ENCODE measurements around the gene ATP2A1. TPM values are rescaled to one million over a fixed set of nuclear protein-coding genes. Genes with fewer than 3 reads are reported as not detected.
A peak's percentile ranks its signal among the peaks of the same experiment; 100 is the strongest.

Gene ATP2A1
- total RNA-seq, 1 donor from 2014 or later = 8.2 TPM

GRCh38 chr16:28869201-28869600, 9.1 kb upstream of the ATP2A1 start:
- Histone ChIP-seq H3K36me3 (no peaks in the 10 kb centered on the region), H3K27ac (no peak overlapping the region)

DNA sequence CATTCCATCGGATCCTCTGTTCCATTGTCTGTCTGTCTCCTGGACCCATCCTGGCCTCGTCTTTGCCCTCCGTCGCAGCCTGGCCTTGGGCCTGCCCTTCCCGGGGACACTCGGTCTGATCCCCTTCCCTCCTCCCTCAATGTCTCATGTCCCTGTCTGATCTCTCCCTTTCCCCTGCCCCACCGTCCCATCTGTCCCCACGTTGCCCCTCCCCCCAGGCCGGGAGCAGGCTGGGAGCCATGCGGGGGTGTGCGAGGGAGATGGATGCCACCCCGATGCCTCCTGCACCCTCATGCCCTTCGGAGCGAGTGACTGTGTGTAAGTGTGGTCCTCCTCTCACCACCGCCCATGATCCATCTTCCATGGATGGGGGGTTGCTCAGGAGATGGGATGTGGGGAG, 5.3 kb upstream of the ATP2A1 start:
- no peak overlapping the region for H3K27ac Mint-ChIP-seq

More at GRCh38 chr16:28869201-28869600, 9.1 kb upstream of the ATP2A1 start:
- Histone ChIP-seq H3K4me3 (no peak overlapping the region), H3K27me3 (no peaks in the 10 kb centered on the region), H3K9me3 (ENCODE audit: low read depth) (no peaks in the 10 kb centered on the region), H3F3A (ENCODE audit: low read depth) (no peaks in the 10 kb centered on the region), H2AFZ (replicated peaks) (no peak overlapping the region), H3K4me1 (no peaks in the 10 kb centered on the region), H3K9ac (no peak overlapping the region), H4K20me1 (ENCODE audit: low read depth) (peaks cover 9% of the 10 kb centered on the region), H3K79me2 (ENCODE audit: low read depth) (peaks cover 22% of the 10 kb centered on the region), H3K4me2 (no peak overlapping the region)
- Mint-ChIP-seq H3K27ac (no peak overlapping the region), H3K9me3 (no peaks in the 10 kb centered on the region), H3K36me3 (peaks cover 17% of the 10 kb centered on the region), H3K4me1 (peaks cover 15% of the 10 kb centered on the region), H3K4me3 (no peak overlapping the region), H3K27me3 (ENCODE audit: insufficient read depth, low read depth) (no peaks in the 10 kb centered on the region)
- DNase-seq (ENCODE audit: low spot score) = no peak
- TF ChIP-seq EZH2 (IDR thresholded peaks at IDR 0.05) = no peak
- TF ChIP-seq EZH2phosphoT487 (IDR thresholded peaks at IDR 0.05) = no peak
- TF ChIP-seq, protein P1, sequence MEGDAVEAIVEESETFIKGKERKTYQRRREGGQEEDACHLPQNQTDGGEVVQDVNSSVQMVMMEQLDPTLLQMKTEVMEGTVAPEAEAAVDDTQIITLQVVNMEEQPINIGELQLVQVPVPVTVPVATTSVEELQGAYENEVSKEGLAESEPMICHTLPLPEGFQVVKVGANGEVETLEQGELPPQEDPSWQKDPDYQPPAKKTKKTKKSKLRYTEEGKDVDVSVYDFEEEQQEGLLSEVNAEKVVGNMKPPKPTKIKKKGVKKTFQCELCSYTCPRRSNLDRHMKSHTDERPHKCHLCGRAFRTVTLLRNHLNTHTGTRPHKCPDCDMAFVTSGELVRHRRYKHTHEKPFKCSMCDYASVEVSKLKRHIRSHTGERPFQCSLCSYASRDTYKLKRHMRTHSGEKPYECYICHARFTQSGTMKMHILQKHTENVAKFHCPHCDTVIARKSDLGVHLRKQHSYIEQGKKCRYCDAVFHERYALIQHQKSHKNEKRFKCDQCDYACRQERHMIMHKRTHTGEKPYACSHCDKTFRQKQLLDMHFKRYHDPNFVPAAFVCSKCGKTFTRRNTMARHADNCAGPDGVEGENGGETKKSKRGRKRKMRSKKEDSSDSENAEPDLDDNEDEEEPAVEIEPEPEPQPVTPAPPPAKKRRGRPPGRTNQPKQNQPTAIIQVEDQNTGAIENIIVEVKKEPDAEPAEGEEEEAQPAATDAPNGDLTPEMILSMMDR (IDR thresholded peaks at IDR 0.05) = no peak

DNA sequence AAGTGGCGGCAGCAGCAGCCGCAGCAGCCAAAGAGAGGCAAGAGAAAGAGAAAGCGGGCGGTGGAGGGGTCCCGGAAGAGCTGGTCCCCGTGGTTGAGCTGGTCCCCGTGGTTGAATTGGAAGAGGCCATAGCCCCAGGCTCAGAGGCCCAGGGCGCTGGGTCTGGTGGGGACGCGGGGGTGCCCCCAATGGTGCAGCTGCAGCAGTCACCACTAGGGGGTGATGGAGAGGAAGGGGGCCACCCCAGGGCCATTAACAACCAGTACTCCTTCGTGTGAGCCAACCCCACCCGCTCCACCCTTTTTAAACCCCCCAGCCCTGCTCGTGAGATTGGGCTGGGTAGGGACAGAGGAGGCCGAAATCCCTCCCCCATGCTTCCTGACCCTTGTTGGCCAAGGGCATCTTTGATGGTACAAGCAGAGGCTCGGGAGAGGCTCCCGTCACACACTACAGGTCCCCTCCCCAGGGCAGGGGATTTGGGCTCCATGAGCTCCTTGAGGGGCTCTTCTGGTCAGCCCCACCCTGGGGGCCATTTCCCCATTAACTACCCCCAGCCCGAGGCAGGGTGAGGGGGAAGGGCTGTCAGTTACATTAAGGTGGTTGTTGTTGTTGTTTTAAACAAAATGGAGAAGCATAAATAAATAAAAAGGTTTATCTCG, 4.6 kb upstream of the ATP2A1 start:
- Histone ChIP-seq H3K9ac (no peak overlapping the region), H3K4me2 (no peak overlapping the region), H3K9me3 (ENCODE audit: low read depth) (no peaks in the 10 kb centered on the region), H3K79me2 (ENCODE audit: low read depth) (peaks cover 3% of the 10 kb centered on the region), H3K4me3 (no peak overlapping the region), H3K27me3 (no peaks in the 10 kb centered on the region), H3F3A (ENCODE audit: low read depth) (peaks cover 21% of the 10 kb centered on the region), H3K27ac (no peak overlapping the region), H3K36me3 (no peaks in the 10 kb centered on the region), H4K20me1 (ENCODE audit: low read depth) (peaks cover 8% of the 10 kb centered on the region), H3K4me1 (peaks cover 5% of the 10 kb centered on the region), H2AFZ (replicated peaks) (no peak overlapping the region)
- H3K36me3 Mint-ChIP-seq = peaks cover 12% of the 10 kb centered on the region
- peaks cover 16% of the 10 kb centered on the region for H3K4me1 Mint-ChIP-seq
- no peaks in the 10 kb centered on the region for H3K9me3 Mint-ChIP-seq
- TF ChIP-seq, protein P1 (IDR thresholded peaks at IDR 0.05) = peak; percentile 63
- TF ChIP-seq EZH2 (IDR thresholded peaks at IDR 0.05) = no peak
- H3K4me3 Mint-ChIP-seq = no peak overlapping the region
- peak; percentile 46 for DNase-seq (ENCODE audit: low spot score)
- no peak overlapping the region for H3K27ac Mint-ChIP-seq
- peaks cover 2% of the 10 kb centered on the region for H3K27me3 Mint-ChIP-seq (ENCODE audit: insufficient read depth, low read depth)

More for the DNA sequence above, 5.3 kb upstream of the ATP2A1 start:
- H3K9ac ChIP-seq = no peak overlapping the region
- no peak for DNase-seq (ENCODE audit: low spot score)
- H3K36me3 ChIP-seq = no peaks in the 10 kb centered on the region
- peaks cover 21% of the 10 kb centered on the region for H3F3A ChIP-seq (ENCODE audit: low read depth)
- no peak overlapping the region for H3K27ac ChIP-seq
- no peak overlapping the region for H2AFZ ChIP-seq (replicated peaks)
- Mint-ChIP-seq H3K9me3 (no peaks in the 10 kb centered on the region), H3K4me3 (no peak overlapping the region), H3K27me3 (ENCODE audit: insufficient read depth, low read depth) (peaks cover 2% of the 10 kb centered on the region), H3K4me1 (peaks cover 11% of the 10 kb centered on the region), H3K36me3 (peaks cover 12% of the 10 kb centered on the region)
- H3K9me3 ChIP-seq (ENCODE audit: low read depth) = no peaks in the 10 kb centered on the region
- no peaks in the 10 kb centered on the region for H3K27me3 ChIP-seq
- no peak overlapping the region for H3K4me3 ChIP-seq
- H3K4me1 ChIP-seq = no peaks in the 10 kb centered on the region
- peaks cover 8% of the 10 kb centered on the region for H4K20me1 ChIP-seq (ENCODE audit: low read depth)
- TF ChIP-seq, protein P1 (IDR thresholded peaks at IDR 0.05) = no peak
- TF ChIP-seq EZH2 (IDR thresholded peaks at IDR 0.05) (no peak), EZH2phosphoT487 (IDR thresholded peaks at IDR 0.05) (no peak)
- no peaks in the 10 kb centered on the region for H3K79me2 ChIP-seq (ENCODE audit: low read depth)
- no peak overlapping the region for H3K4me2 ChIP-seq

All from neural progenitor cell (in vitro differentiated cells).